CD14-positive monocyte (primary cell): ENCODE data around the gene ASPSCR1. TPM values are rescaled to one million over a fixed set of nuclear protein-coding genes. Genes with fewer than 3 reads are reported as not detected.

Source experiments
- DNase-seq, 3 donors: peaks; one replicate each; pipeline ENCODE4 v3.0.0-alpha.2; 2011 to 2022
- H2AFZ ChIP-seq: 2 replicates; pipeline ENCODE4 v1.6.0; 2012; ENCODE audit warnings: mild to moderate bottlenecking, low read depth, low read length, inconsistent platforms; ENCODE audit not compliant: insufficient read depth, poor library complexity, severe bottlenecking
- H3K27ac ChIP-seq, 2 donors: 1 replicate in 1 of 2; 2 replicates in 1 of 2; pipeline ENCODE4 v1.5.1; 2012 to 2013; ENCODE audit warnings: low read length in 2 of 2, control low read depth in 1 of 2, inconsistent platforms in 1 of 2, low read depth in 1 of 2, mild to moderate bottlenecking in 1 of 2
- H3K27me3 ChIP-seq, 2 donors: one replicate each; pipeline versions ENCODE4 v1.6.0 to v1.6.1; 2011 to 2013; ENCODE audit warnings: low read length in 2 of 2; ENCODE audit not compliant: control insufficient read depth in 2 of 2, insufficient read depth in 2 of 2
- H3K36me3 ChIP-seq, 2 donors: replicated peaks in 1 of 2; 1 replicate in 1 of 2; 2 replicates in 1 of 2; pipeline versions ENCODE4 v1.5.1 to v1.6.1; 2012 to 2013; ENCODE audit warnings: low read length in 2 of 2, control low read depth in 1 of 2, inconsistent platforms in 1 of 2, mild to moderate bottlenecking in 1 of 2; ENCODE audit not compliant: insufficient read depth in 2 of 2, control insufficient read depth in 1 of 2
- H3K4me1 ChIP-seq, 2 donors: 1 replicate in 1 of 2; 2 replicates in 1 of 2; pipeline versions ENCODE4 v1.5.1 to v1.6.1; 2012 to 2013; ENCODE audit warnings: low read length in 2 of 2, control low read depth in 1 of 2, inconsistent platforms in 1 of 2, mild to moderate bottlenecking in 1 of 2, moderate library complexity in 1 of 2; ENCODE audit not compliant: insufficient read depth in 2 of 2, control insufficient read depth in 1 of 2
- H3K4me2 ChIP-seq: replicated peaks from 2 replicates; pipeline ENCODE3; 2012; ENCODE audit warnings: low read length, moderate library complexity, mild to moderate bottlenecking; ENCODE audit not compliant: poor library complexity, severe bottlenecking; ENCODE audit errors: extremely low read depth
- H3K4me3 ChIP-seq, 3 experiments: fragments of 200-600 bp in 1 of 3; sonication (generic) in 1 of 3; replicated peaks in 1 of 3; 1 replicate in 2 of 3; 2 replicates in 1 of 3; pipeline ENCODE4 v1.5.1; 2011 to 2013; ENCODE audit warnings: low read length in 3 of 3, mild to moderate bottlenecking in 3 of 3, control low read depth in 2 of 3, low read depth in 2 of 3, inconsistent platforms in 1 of 3, moderate library complexity in 1 of 3
- H3K79me2 ChIP-seq: 2 replicates; pipeline ENCODE4 v1.6.0; 2012; ENCODE audit warnings: mild to moderate bottlenecking, control low read depth, inconsistent platforms, low read length, moderate library complexity; ENCODE audit not compliant: insufficient read depth
- H3K9ac ChIP-seq: 2 replicates; pipeline ENCODE4 v1.6.0; 2017; ENCODE audit warnings: low read length, mild to moderate bottlenecking; ENCODE audit not compliant: insufficient read depth, poor library complexity, severe bottlenecking
- H3K9me3 ChIP-seq, 2 donors: replicated peaks in 1 of 2; 1 replicate in 1 of 2; 2 replicates in 1 of 2; pipeline versions ENCODE4 v1.5.1 to v1.6.1; 2012 to 2013; ENCODE audit warnings: low read length in 2 of 2, control low read depth in 1 of 2; ENCODE audit not compliant: control insufficient read depth in 1 of 2, insufficient read depth in 1 of 2
- H4K20me1 ChIP-seq: 2 replicates; pipeline ENCODE4 v1.6.0; 2012; ENCODE audit warnings: mild to moderate bottlenecking, low read length, control low read depth, moderate library complexity; ENCODE audit not compliant: insufficient read depth
- H3K27ac Mint-ChIP-seq, 7 donors: one replicate each; pipeline ENCODE4 v1.8.0; 2020; ENCODE audit warnings: mild to moderate bottlenecking in 7 of 7, mixed read lengths in 7 of 7, moderate library complexity in 6 of 7, inconsistent platforms in 2 of 7
- H3K27me3 Mint-ChIP-seq, 3 donors: one replicate each; pipeline ENCODE4 v1.8.0; 2021 to 2022; ENCODE audit warnings: low read depth in 3 of 3, mild to moderate bottlenecking in 3 of 3, mixed read lengths in 3 of 3, moderate library complexity in 3 of 3, inconsistent platforms in 1 of 3
- H3K36me3 Mint-ChIP-seq, 2 donors: one replicate each; pipeline ENCODE4 v1.8.0; 2020; ENCODE audit warnings: mixed read lengths in 2 of 2, inconsistent platforms in 1 of 2, mild to moderate bottlenecking in 1 of 2
- H3K4me1 Mint-ChIP-seq: one replicate; pipeline ENCODE4 v1.8.0; 2020; ENCODE audit warnings: mild to moderate bottlenecking, mixed read lengths
- H3K4me3 Mint-ChIP-seq, 2 donors: one replicate each; pipeline ENCODE4 v1.8.0; 2020; ENCODE audit warnings: mild to moderate bottlenecking in 2 of 2, mixed read lengths in 2 of 2, moderate library complexity in 1 of 2
- H3K9me3 Mint-ChIP-seq, 7 donors: one replicate each; pipeline ENCODE4 v1.8.0; 2020 to 2022; ENCODE audit warnings: mixed read lengths in 7 of 7, mild to moderate bottlenecking in 6 of 7, moderate library complexity in 6 of 7, inconsistent platforms in 2 of 7
- CTCF ChIP-seq: fragments of 200-600 bp; IDR thresholded peaks from one replicate; pipeline ENCODE4 v1.8.0; 2022; ENCODE audit warnings: antibody characterized with exemption, mild to moderate bottlenecking
- WGBS: methylation state at CpG from one replicate; pipeline ENCODE4 v1.1.5; 2013; ENCODE audit warnings: missing lambda C conversion rate; ENCODE audit not compliant: insufficient coverage; 5-methylcytosine and 5-hydroxymethylcytosine counted together
- intact Hi-C, 2 donors: fragments of 100-400 bp; cut with micrococcal nuclease; formaldehyde crosslinking; loops; one replicate each; pipeline versions ENCODE4 v1.15.0 to v1.15.1; 2023
- polyA plus RNA-seq, 3 donors: library from polyadenylated mRNA; depleted of rRNA in 1 of 3; unstranded in 2 of 3; stranded (reverse) in 1 of 3; fragments of 300-500 nt in 2 of 3; fragments of >200 nt in 1 of 3; fragmentation: Illumina TruSeq in 2 of 3; gene quantifications; 1 replicate in 2 of 3; 2 replicates in 1 of 3; pipeline ENCODE4 v1.2.3, GENCODE V29; 2012 to 2021

Gene ASPSCR1
- polyA plus RNA-seq, 3 donors, result 25.5 to 31.9 (median 25.6) TPM

GRCh38 chr17:81941484-81942166 lies 35.8 kb upstream of the ASPSCR1 start:
- Histone ChIP-seq H2AFZ (no peak overlapping the region), H3K79me2 (no peaks in the 10 kb centered on the region), H3K9ac (no peak overlapping the region), H4K20me1 (no peaks in the 10 kb centered on the region), H3K4me1 (peaks cover 8 to 13% of the 10 kb centered on the region in 2 donors), H3K36me3 (no peaks in the 10 kb centered on the region), H3K4me2 (no peak overlapping the region), H3K27ac (no peak overlapping the region), H3K9me3 (no peaks in the 10 kb centered on the region), H3K4me3 (no peak overlapping the region), H3K27me3 (peaks cover 0 to 21% of the 10 kb centered on the region in 2 donors)
- no peak overlapping the region for H3K4me3 Mint-ChIP-seq
- intact Hi-C loops, result no loop called here
- H3K9me3 Mint-ChIP-seq, result no peaks in the 10 kb centered on the region
- WGBS, result 65% methylated on average over 29 of the region's 30 CpGs
- no peak for DNase-seq
- H3K27me3 Mint-ChIP-seq, result peaks cover 17 to 53% (median 35%) of the 10 kb centered on the region in 3 donors
- no peak overlapping the region for H3K27ac Mint-ChIP-seq
- TF ChIP-seq CTCF, result no peak
- H3K36me3 Mint-ChIP-seq, result no peaks in the 10 kb centered on the region
- H3K4me1 Mint-ChIP-seq, result peaks cover 8% of the 10 kb centered on the region

GRCh38 chr17:81942167-81942553 lies 35.3 kb upstream of the ASPSCR1 start:
- Mint-ChIP-seq H3K9me3 (no peaks in the 10 kb centered on the region), H3K4me3 (no peak overlapping the region), H3K27me3 (peaks cover 16 to 52% (median 35%) of the 10 kb centered on the region in 3 donors), H3K27ac (no peak overlapping the region), H3K4me1 (peaks cover 6% of the 10 kb centered on the region), H3K36me3 (no peaks in the 10 kb centered on the region)
- H3K4me1 ChIP-seq, result peaks cover 3 to 7% of the 10 kb centered on the region in 2 donors
- no peaks in the 10 kb centered on the region for H3K79me2 ChIP-seq
- DNase-seq, result no peak
- H3K27ac ChIP-seq, result no peak overlapping the region
- no peak overlapping the region for H2AFZ ChIP-seq
- WGBS, result 71% methylated on average over 6 of the region's 12 CpGs
- no peaks in the 10 kb centered on the region for H4K20me1 ChIP-seq
- H3K27me3 ChIP-seq, result peaks cover 0 to 18% of the 10 kb centered on the region in 2 donors
- H3K4me2 ChIP-seq, result no peak overlapping the region
- no peaks in the 10 kb centered on the region for H3K9me3 ChIP-seq
- no peak overlapping the region for H3K4me3 ChIP-seq
- H3K9ac ChIP-seq, result no peak overlapping the region
- no peak for TF ChIP-seq CTCF
- no peaks in the 10 kb centered on the region for H3K36me3 ChIP-seq
- intact Hi-C loops, result no loop called here
